Measurements from ENCODE around the gene YIF1B. TPM values are rescaled to one million over a fixed set of nuclear protein-coding genes. Genes with fewer than 3 reads are reported as not detected.
A peak's percentile ranks its signal among the peaks of the same experiment; 100 is the strongest.

Gene YIF1B
- total and polyA plus RNA-seq, 2 donors (not counting 1 experiment from before 2014, with no cell fraction given) = 31.6 to 58.3 TPM

- intact Hi-C loops (cut with micrococcal nuclease) = no loop called here
- H3K9ac ChIP-seq (ENCODE audit: low read length) = no peak overlapping the region
- peaks cover 12% of the 10 kb centered on the region for H4K20me1 ChIP-seq (ENCODE audit: control insufficient read depth, insufficient read depth, low read length, poor library complexity, severe bottlenecking)
- CTCF ChIA-PET = interaction anchor here (0.7 to 1.0 kb wide), 2 partner anchors 9 to 370 kb away, joined by 3 read pairs; no protein-coding TSS in a partner anchor
- H2AFZ ChIP-seq (ENCODE audit: insufficient read depth, low read depth, low read length, poor library complexity, severe bottlenecking) = no peak overlapping the region
- H3K4me3 Mint-ChIP-seq = no peak overlapping the region
- no peaks in the 10 kb centered on the region for H3K9me3 ChIP-seq (ENCODE audit: control extremely low read depth in 1 of 3, control insufficient read depth in 2 of 3, insufficient read depth in 1 of 3, low read length in 2 of 3)
- peaks cover 41% of the 10 kb centered on the region for H3K4me1 Mint-ChIP-seq
- H3K4me2 ChIP-seq (replicated peaks; ENCODE audit: low read depth, low read length, poor library complexity, severe bottlenecking) = no peak overlapping the region
- TF ChIP-seq CTCF (IDR thresholded peaks at IDR 0.05) = no peak
- no peak for TF ChIP-seq EZH2 (IDR thresholded peaks at IDR 0.05; ENCODE audit: borderline replicate concordance, insufficient read depth, low read depth, low read length, poor library complexity, severe bottlenecking)
- POLR2A ChIA-PET = interaction anchor here (0.7 kb wide), 1 partner anchor 147 kb away, joined by 3 read pairs; no protein-coding TSS in a partner anchor
- no peaks in the 10 kb centered on the region for H3K36me3 ChIP-seq (replicated peaks in 1 of 2; ENCODE audit: control extremely low read depth in 1 of 2, control insufficient read depth in 1 of 2, extremely low read depth in 1 of 2, insufficient read depth in 2 of 2, low read length in 1 of 2)
- H3K27ac ChIP-seq (ENCODE audit: low read length in 2 of 2) = peak overlapping the region in 1 of 2 donors; percentile 30
- no peaks in the 10 kb centered on the region for H3K9me3 Mint-ChIP-seq (ENCODE audit: insufficient read depth)
- no peak for DNase-seq
- 76% methylated on average over 8 of the region's 12 CpGs for WGBS (ENCODE audit: insufficient coverage)
- H3K4me3 ChIP-seq (ENCODE audit: control extremely low read depth in 1 of 5, extremely low read depth in 1 of 5, insufficient read depth in 1 of 5, low read depth in 2 of 5, low read length in 4 of 5) = no peak overlapping the region
- ATAC-seq (ENCODE audit: low read depth) = no peak
- H3K27ac Mint-ChIP-seq = peak overlapping the region; percentile 20
- no peaks in the 10 kb centered on the region for H3K27me3 Mint-ChIP-seq
- H3K4me1 ChIP-seq (ENCODE audit: control insufficient read depth in 2 of 2, insufficient read depth in 2 of 2, low read length in 2 of 2) = peaks cover 20 to 24% of the 10 kb centered on the region in 2 donors
- peaks cover 62% of the 10 kb centered on the region for H3K79me2 ChIP-seq (ENCODE audit: control insufficient read depth, insufficient read depth, low read length)
- H3K27me3 ChIP-seq (replicated peaks in 1 of 4; ENCODE audit: control extremely low read depth in 1 of 4, control insufficient read depth in 3 of 4, insufficient read depth in 4 of 4, low read length in 3 of 4) = no peaks in the 10 kb centered on the region
These were observed 47.8 kb downstream of the YIF1B start for GRCh38 chr19:38267761-38268483.

- Histone ChIP-seq H2AFZ (ENCODE audit: insufficient read depth, low read depth, low read length, poor library complexity, severe bottlenecking) (no peak overlapping the region), H3K27ac (ENCODE audit: low read length in 2 of 2) (no peak overlapping the region), H3K79me2 (ENCODE audit: control insufficient read depth, insufficient read depth, low read length) (peaks cover 65% of the 10 kb centered on the region), H3K4me3 (ENCODE audit: control extremely low read depth in 1 of 5, extremely low read depth in 1 of 5, insufficient read depth in 1 of 5, low read depth in 2 of 5, low read length in 4 of 5) (no peak overlapping the region), H3K36me3 (replicated peaks in 1 of 2; ENCODE audit: control extremely low read depth in 1 of 2, control insufficient read depth in 1 of 2, extremely low read depth in 1 of 2, insufficient read depth in 2 of 2, low read length in 1 of 2) (no peaks in the 10 kb centered on the region), H3K27me3 (replicated peaks in 1 of 4; ENCODE audit: control extremely low read depth in 1 of 4, control insufficient read depth in 3 of 4, insufficient read depth in 4 of 4, low read length in 3 of 4) (no peaks in the 10 kb centered on the region), H4K20me1 (ENCODE audit: control insufficient read depth, insufficient read depth, low read length, poor library complexity, severe bottlenecking) (peaks cover 12% of the 10 kb centered on the region), H3K9ac (ENCODE audit: low read length) (no peak overlapping the region), H3K4me1 (ENCODE audit: control insufficient read depth in 2 of 2, insufficient read depth in 2 of 2, low read length in 2 of 2) (peaks cover 20 to 26% of the 10 kb centered on the region in 2 donors), H3K9me3 (ENCODE audit: control extremely low read depth in 1 of 3, control insufficient read depth in 2 of 3, insufficient read depth in 1 of 3, low read length in 2 of 3) (no peaks in the 10 kb centered on the region), H3K4me2 (replicated peaks; ENCODE audit: low read depth, low read length, poor library complexity, severe bottlenecking) (no peak overlapping the region)
- peak overlapping the region; percentile 4 for H3K27ac Mint-ChIP-seq
- no peak for DNase-seq
- H3K4me3 Mint-ChIP-seq = peak overlapping the region; percentile 1
- ChIA-PET POLR2A (interaction anchor here (0.7 kb wide), 1 partner anchor 60 kb away, joined by 3 read pairs; no protein-coding TSS in a partner anchor), CTCF (interaction anchor here (0.6 to 1.0 kb wide), 4 partner anchors 40 to 370 kb away, joined by 3 to 5 read pairs (median 3); partner anchors contain the start of gene FAM98C)
- ATAC-seq (ENCODE audit: low read depth) = no peak
- WGBS (ENCODE audit: insufficient coverage) = 90% methylated on average over 12 of the region's 12 CpGs
- H3K4me1 Mint-ChIP-seq = peaks cover 42% of the 10 kb centered on the region
- no peaks in the 10 kb centered on the region for H3K9me3 Mint-ChIP-seq (ENCODE audit: insufficient read depth)
- no peaks in the 10 kb centered on the region for H3K27me3 Mint-ChIP-seq
- intact Hi-C loops (cut with micrococcal nuclease) = no loop called here
- TF ChIP-seq CTCF (IDR thresholded peaks at IDR 0.05) = no peak
- no peak for TF ChIP-seq EZH2 (IDR thresholded peaks at IDR 0.05; ENCODE audit: borderline replicate concordance, insufficient read depth, low read depth, low read length, poor library complexity, severe bottlenecking)
These were observed 48.7 kb downstream of the YIF1B start for GRCh38 chr19:38266981-38267597.

Measured in B cell (primary cell).